Activated naive CD8-positive, alpha-beta T cell treated with anti-CD3 and anti-CD28 coated beads, Interleukin-2, amount 50 U/mL, for 24 hours (primary cell): Measurements from ENCODE around the gene GAS6.

Source experiments
- ATAC-seq: fragments of 150-1000 bp; cut with Tn5 transposase; one replicate; pipeline ENCODE4 v1.10.0; 2021
- DNase-seq: peaks from one replicate; pipeline ENCODE4 v3.0.0; 2021
- H3K27ac Mint-ChIP-seq: one replicate; pipeline ENCODE4 v1.8.0; 2021; ENCODE audit warnings: mild to moderate bottlenecking, mixed read lengths
- H3K27me3 Mint-ChIP-seq: one replicate; pipeline ENCODE4 v1.8.0; 2021; ENCODE audit warnings: mixed read lengths
- H3K36me3 Mint-ChIP-seq: one replicate; pipeline ENCODE4 v1.8.0; 2021; ENCODE audit warnings: low read depth, mixed read lengths
- H3K4me1 Mint-ChIP-seq: one replicate; pipeline ENCODE4 v1.8.0; 2021; ENCODE audit warnings: mixed read lengths
- H3K4me3 Mint-ChIP-seq: one replicate; pipeline ENCODE4 v1.8.0; 2021; ENCODE audit warnings: mild to moderate bottlenecking, moderate library complexity, mixed read lengths
- H3K9me3 Mint-ChIP-seq: one replicate; pipeline ENCODE4 v1.8.0; 2021; ENCODE audit warnings: mixed read lengths

Gene GAS6

GRCh38 chr13:113821847-113822246 lies 42.0 kb downstream of the GAS6 start:
- DNase-seq, result no peak
- peaks cover 6% of the 10 kb centered on the region for H3K36me3 Mint-ChIP-seq
- no peaks in the 10 kb centered on the region for H3K9me3 Mint-ChIP-seq
- H3K4me3 Mint-ChIP-seq, result no peak overlapping the region
- ATAC-seq, result no peak
- no peaks in the 10 kb centered on the region for H3K27me3 Mint-ChIP-seq
- H3K4me1 Mint-ChIP-seq, result peaks cover 4% of the 10 kb centered on the region
- no peak overlapping the region for H3K27ac Mint-ChIP-seq

GRCh38 chr13:113820813-113821651 lies 42.8 kb downstream of the GAS6 start:
- Mint-ChIP-seq H3K27ac (no peak overlapping the region), H3K27me3 (no peaks in the 10 kb centered on the region), H3K36me3 (peaks cover 9% of the 10 kb centered on the region), H3K9me3 (no peaks in the 10 kb centered on the region), H3K4me1 (peaks cover 10% of the 10 kb centered on the region), H3K4me3 (no peak overlapping the region)
- ATAC-seq (no peak), DNase-seq (no peak)

- Mint-ChIP-seq H3K4me1 (peaks cover 18% of the 10 kb centered on the region), H3K9me3 (no peaks in the 10 kb centered on the region), H3K27me3 (peaks cover 3% of the 10 kb centered on the region), H3K4me3 (no peak overlapping the region), H3K27ac (no peak overlapping the region), H3K36me3 (peaks cover 6% of the 10 kb centered on the region)
- no peak for DNase-seq
- ATAC-seq, result no peak
These were observed 43.9 kb downstream of the GAS6 start for GRCh38 chr13:113819731-113820715.

GRCh38 chr13:113819341-113819730 lies 44.5 kb downstream of the GAS6 start:
- H3K27me3 Mint-ChIP-seq, result peaks cover 3% of the 10 kb centered on the region
- H3K9me3 Mint-ChIP-seq, result no peaks in the 10 kb centered on the region
- no peak for DNase-seq
- no peak overlapping the region for H3K27ac Mint-ChIP-seq
- H3K4me1 Mint-ChIP-seq, result peaks cover 19% of the 10 kb centered on the region
- peaks cover 6% of the 10 kb centered on the region for H3K36me3 Mint-ChIP-seq
- no peak overlapping the region for H3K4me3 Mint-ChIP-seq
- no peak for ATAC-seq

- peaks cover 19% of the 10 kb centered on the region for H3K4me1 Mint-ChIP-seq
These were observed 45.1 kb downstream of the GAS6 start for GRCh38 chr13:113818700-113819295.

DNA sequence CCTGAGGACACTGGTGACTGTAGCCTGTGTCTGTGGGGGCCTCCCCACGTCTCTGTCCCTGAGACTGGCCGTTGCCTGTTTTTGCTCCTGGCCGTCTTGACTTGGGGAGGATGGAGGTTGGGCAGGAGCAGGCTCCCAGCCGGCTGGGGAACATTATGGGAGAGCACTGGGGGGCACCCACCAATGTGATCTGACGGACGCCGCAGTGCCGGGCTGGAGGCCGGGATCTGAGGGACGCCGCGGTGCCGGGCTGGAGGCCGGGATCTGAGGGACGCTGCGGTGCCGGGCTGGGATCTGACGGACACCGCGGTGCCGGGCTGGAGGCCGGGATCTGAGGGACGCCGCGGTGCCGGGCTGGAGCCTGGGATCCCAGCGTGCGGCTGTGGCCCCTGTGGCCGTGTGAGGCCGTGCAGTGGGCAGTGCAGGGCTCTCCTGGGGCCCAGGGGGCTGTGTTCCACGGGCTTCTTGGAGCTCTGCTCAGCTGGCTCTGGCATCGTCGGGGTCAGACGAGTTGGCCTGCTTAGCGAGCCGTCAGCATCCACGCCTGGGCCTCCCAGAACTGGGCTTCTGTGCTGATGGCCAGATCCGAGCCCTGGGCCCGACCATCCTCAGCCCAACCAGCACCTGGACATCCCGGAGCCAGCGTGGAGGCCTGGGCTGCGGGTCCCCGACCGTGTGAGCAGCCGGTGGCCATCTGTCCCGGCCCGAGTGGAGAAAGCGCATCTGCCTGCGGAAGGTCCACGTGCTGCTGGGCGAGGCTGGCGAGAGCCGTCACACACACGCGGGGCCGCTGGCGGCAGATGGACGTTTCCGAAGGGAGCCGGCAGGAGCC lies 45.8 kb downstream of the GAS6 start:
- H3K9me3 Mint-ChIP-seq, result no peaks in the 10 kb centered on the region
- ATAC-seq, result no peak
- DNase-seq, result no peak
- H3K27me3 Mint-ChIP-seq, result peaks cover 3% of the 10 kb centered on the region
- peaks cover 6% of the 10 kb centered on the region for H3K36me3 Mint-ChIP-seq
- peaks cover 19% of the 10 kb centered on the region for H3K4me1 Mint-ChIP-seq
- H3K4me3 Mint-ChIP-seq, result no peak overlapping the region
- H3K27ac Mint-ChIP-seq, result no peak overlapping the region

More at GRCh38 chr13:113818700-113819295, 45.1 kb downstream of the GAS6 start:
- no peak overlapping the region for H3K27ac Mint-ChIP-seq
- H3K4me3 Mint-ChIP-seq, result no peak overlapping the region
- peaks cover 3% of the 10 kb centered on the region for H3K27me3 Mint-ChIP-seq
- H3K9me3 Mint-ChIP-seq, result no peaks in the 10 kb centered on the region
- ATAC-seq (no peak), DNase-seq (no peak)
- peaks cover 6% of the 10 kb centered on the region for H3K36me3 Mint-ChIP-seq

DNA sequence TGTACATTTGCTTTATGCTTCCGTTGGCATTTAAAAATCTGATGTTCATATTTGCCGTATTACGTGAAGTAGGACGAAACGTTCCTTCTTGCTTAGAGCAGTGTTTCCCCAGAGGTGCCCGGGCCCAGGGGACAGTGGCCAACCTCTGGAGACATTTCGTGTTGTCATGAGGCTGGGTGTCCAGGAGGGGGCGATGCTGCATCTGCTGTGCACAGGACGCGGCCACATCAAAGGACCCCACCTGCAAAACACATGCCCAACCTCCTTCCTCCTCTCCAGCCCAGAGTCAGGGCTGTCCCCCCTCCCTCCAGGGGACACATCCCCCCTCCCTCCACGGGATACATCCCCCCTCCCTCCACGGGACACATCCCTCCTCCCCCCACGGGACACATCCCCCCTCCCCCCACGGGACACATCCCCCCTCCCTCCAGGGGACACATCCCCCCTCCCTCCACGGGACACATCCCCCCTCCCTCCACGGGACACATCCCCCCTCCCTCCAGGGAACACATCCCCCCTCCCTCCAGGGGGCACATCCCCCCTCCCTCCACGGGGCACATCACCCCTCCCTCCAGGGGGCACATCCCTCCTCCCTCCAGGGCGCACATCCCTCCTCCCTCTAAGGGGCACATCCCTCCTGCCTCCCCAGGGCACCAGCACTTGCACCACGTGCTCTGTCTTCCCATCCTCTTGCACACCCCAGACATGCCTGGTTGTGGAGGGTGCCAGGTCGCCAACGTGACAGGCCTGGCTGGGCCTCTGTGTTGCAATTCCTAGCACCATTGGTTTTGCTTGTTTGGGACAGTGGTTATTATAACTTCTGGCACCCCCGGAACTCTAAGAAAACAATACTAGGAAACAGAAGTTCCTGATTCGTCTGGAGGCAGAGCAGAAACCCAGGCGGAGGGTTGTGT lies 46.7 kb downstream of the GAS6 start:
- peak overlapping the region; percentile 92 for H3K4me3 Mint-ChIP-seq
- H3K36me3 Mint-ChIP-seq, result peaks cover 6% of the 10 kb centered on the region
- peak; percentile 89 for DNase-seq
- ATAC-seq, result peak; percentile 73
- H3K4me1 Mint-ChIP-seq, result peaks cover 19% of the 10 kb centered on the region
- no peaks in the 10 kb centered on the region for H3K9me3 Mint-ChIP-seq
- H3K27me3 Mint-ChIP-seq, result peaks cover 3% of the 10 kb centered on the region
- H3K27ac Mint-ChIP-seq, result no peak overlapping the region

GRCh38 chr13:113816254-113816929 lies 47.5 kb downstream of the GAS6 start:
- peak overlapping the region; percentile 81 for H3K27ac Mint-ChIP-seq
- H3K27me3 Mint-ChIP-seq, result peaks cover 3% of the 10 kb centered on the region
- peaks cover 6% of the 10 kb centered on the region for H3K36me3 Mint-ChIP-seq
- ATAC-seq (no peak), DNase-seq (no peak)
- H3K4me3 Mint-ChIP-seq, result peak overlapping the region; percentile 92
- H3K9me3 Mint-ChIP-seq, result no peaks in the 10 kb centered on the region
- peaks cover 19% of the 10 kb centered on the region for H3K4me1 Mint-ChIP-seq

- Mint-ChIP-seq H3K4me3 (peak overlapping the region; percentile 92), H3K36me3 (peaks cover 4% of the 10 kb centered on the region), H3K27ac (peak overlapping the region; percentile 81), H3K4me1 (peaks cover 19% of the 10 kb centered on the region), H3K9me3 (no peaks in the 10 kb centered on the region), H3K27me3 (peaks cover 3% of the 10 kb centered on the region)
- ATAC-seq, result no peak
- peak; percentile 40 for DNase-seq
These were observed 48.5 kb downstream of the GAS6 start for GRCh38 chr13:113815151-113816058.

- Mint-ChIP-seq H3K9me3 (no peaks in the 10 kb centered on the region), H3K4me1 (peaks cover 19% of the 10 kb centered on the region), H3K36me3 (peaks cover 4% of the 10 kb centered on the region), H3K4me3 (no peak overlapping the region), H3K27ac (no peak overlapping the region), H3K27me3 (peaks cover 3% of the 10 kb centered on the region)
- DNase-seq, result no peak
- no peak for ATAC-seq
These were observed 49.4 kb downstream of the GAS6 start for GRCh38 chr13:113814435-113814821.

DNA sequence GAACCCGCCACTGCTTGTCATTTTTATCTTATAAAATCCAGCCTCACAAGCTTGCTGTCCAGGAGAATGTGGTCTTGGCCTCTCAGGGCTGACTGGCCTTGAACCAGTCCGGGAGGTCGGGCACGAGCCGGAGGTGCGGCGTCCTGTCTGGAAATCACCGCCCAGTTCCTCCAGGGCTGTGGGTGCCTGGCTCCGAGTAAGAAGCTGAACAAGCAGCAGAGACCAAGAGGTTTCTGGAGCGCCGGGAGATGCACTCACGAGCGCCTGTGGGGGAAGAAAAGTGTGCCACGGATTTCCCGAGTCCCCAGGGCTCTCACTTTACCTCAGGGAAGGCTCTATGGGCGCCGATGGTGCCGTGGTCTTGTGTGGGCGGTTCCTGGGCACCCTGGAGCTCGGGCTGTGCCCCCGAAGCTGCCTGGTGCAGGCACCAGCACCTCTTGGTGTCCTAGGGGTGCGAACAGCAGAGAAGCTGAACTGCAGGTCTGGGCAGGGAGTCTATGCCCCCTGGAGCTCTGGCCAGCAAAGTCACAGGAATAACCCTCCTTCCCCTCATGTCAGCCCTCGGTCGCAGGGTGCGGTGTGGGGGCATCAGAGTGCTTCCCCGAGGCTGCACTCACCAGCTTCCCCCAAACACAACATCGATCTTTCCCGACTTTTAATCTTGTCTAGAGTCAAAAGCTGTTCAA lies 50.0 kb downstream of the GAS6 start:
- Mint-ChIP-seq H3K27me3 (peaks cover 3% of the 10 kb centered on the region), H3K4me3 (no peak overlapping the region), H3K9me3 (no peaks in the 10 kb centered on the region), H3K4me1 (peaks cover 19% of the 10 kb centered on the region), H3K27ac (no peak overlapping the region), H3K36me3 (peaks cover 4% of the 10 kb centered on the region)
- ATAC-seq (no peak), DNase-seq (no peak)
